HG03520 (cell line): Measurements from ENCODE around the gene TBX19.
"Not testable (repeated sequence)": the region's sequence is repeated elsewhere in the genome, so short reads cannot be mapped to it uniquely, and the experiment has no call there.

Source experiments
- ATAC-seq: cut with Tn5 transposase; IDR thresholded peaks from one replicate; pipeline ENCODE4 v1.9.1; 2021; ENCODE audit warnings: mild to moderate bottlenecking, moderate library complexity; ENCODE audit not compliant: unreplicated experiment

TBX19 gene

GRCh38 chr1:168354335-168355269 is 73.9 kb downstream of the TBX19 start:
- ATAC-seq: not testable (repeated sequence)

GRCh38 chr1:168360151-168361021 is 79.7 kb downstream of the TBX19 start:
- no peak for ATAC-seq

GRCh38 chr1:168361252-168361651 is 80.6 kb downstream of the TBX19 start:
- ATAC-seq: no peak

GRCh38 chr1:168362991-168363390 is 82.3 kb downstream of the TBX19 start:
- no peak for ATAC-seq
